ENCODE data around the gene SLC7A8. TPM values are rescaled to one million over a fixed set of nuclear protein-coding genes. Genes with fewer than 3 reads are reported as not detected.
A peak's percentile ranks its signal among the peaks of the same experiment; 100 is the strongest.

SLC7A8 gene
- total and polyA plus RNA-seq, 3 donors from 2014 or later = 73.5 to 94.2 (median 78.2) TPM

GRCh38 chr14:23153851-23154796, 29.3 kb downstream of the SLC7A8 start:
- peak overlapping the region; percentile 6 to 51 for H3K4me3 ChIP-seq
- H3K36me3 ChIP-seq (ENCODE audit: low read depth, missing control alignments) = no peaks in the 10 kb centered on the region
- TF ChIP-seq CTCF (IDR thresholded peaks at IDR 0.05) = no peak
- TF ChIP-seq POLR2A (IDR thresholded peaks at IDR 0.05) = no peak
- peaks cover 46% of the 10 kb centered on the region for H3K4me1 ChIP-seq
- peak overlapping the region; percentile 82 to 88 for H3K27ac ChIP-seq
- H3K9me3 ChIP-seq = no peaks in the 10 kb centered on the region
- H3K27me3 ChIP-seq = no peaks in the 10 kb centered on the region
- DNase-seq = peak; percentile 98
- WGBS, 2 donors = 7 to 11% methylated on average over 19 to 28 of the region's 28 CpGs
- intact Hi-C loops (cut with DNase I; ENCODE audit: low total_unique reads) = no loop called here

- peaks cover 60% of the 10 kb centered on the region for H3K4me1 ChIP-seq
- no peak overlapping the region for H3K4me3 ChIP-seq
- no peak for DNase-seq
- H3K27ac ChIP-seq = peak overlapping the region; percentile 27 to 82
- WGBS, 2 donors = 70 to 89% methylated on average over 2 of the region's 2 CpGs
- no peak for TF ChIP-seq POLR2A (IDR thresholded peaks at IDR 0.05)
- TF ChIP-seq CTCF (IDR thresholded peaks at IDR 0.05) = no peak
- no peaks in the 10 kb centered on the region for H3K9me3 ChIP-seq
- no peaks in the 10 kb centered on the region for H3K27me3 ChIP-seq
- intact Hi-C loops (cut with DNase I; ENCODE audit: low total_unique reads) = no loop called here
- H3K36me3 ChIP-seq (ENCODE audit: low read depth, missing control alignments) = no peaks in the 10 kb centered on the region
These were observed 32.1 kb downstream of the SLC7A8 start for GRCh38 chr14:23151342-23151741.

- intact Hi-C loops (cut with DNase I; ENCODE audit: low total_unique reads) = no loop called here
- no peak overlapping the region for H3K4me3 ChIP-seq
- peaks cover 56% of the 10 kb centered on the region for H3K4me1 ChIP-seq
- no peaks in the 10 kb centered on the region for H3K9me3 ChIP-seq
- H3K36me3 ChIP-seq (ENCODE audit: low read depth, missing control alignments) = no peaks in the 10 kb centered on the region
- H3K27me3 ChIP-seq = no peaks in the 10 kb centered on the region
- TF ChIP-seq POLR2A (IDR thresholded peaks at IDR 0.05) = no peak
- TF ChIP-seq CTCF (IDR thresholded peaks at IDR 0.05) = no peak
- no peak for DNase-seq
- H3K27ac ChIP-seq = no peak overlapping the region
These were observed 33.7 kb downstream of the SLC7A8 start for GRCh38 chr14:23149745-23150144.

GRCh38 chr14:23148591-23149249, 34.7 kb downstream of the SLC7A8 start:
- WGBS, 2 donors = 84 to 86% methylated on average over 5 of the region's 5 CpGs
- TF ChIP-seq POLR2A (IDR thresholded peaks at IDR 0.05) = no peak
- no peak for TF ChIP-seq CTCF (IDR thresholded peaks at IDR 0.05)
- Histone ChIP-seq H3K27ac (peak overlapping the region in 1 of 2 donors; percentile 29), H3K4me1 (peaks cover 49% of the 10 kb centered on the region), H3K27me3 (no peaks in the 10 kb centered on the region), H3K36me3 (ENCODE audit: low read depth, missing control alignments) (no peaks in the 10 kb centered on the region), H3K9me3 (no peaks in the 10 kb centered on the region), H3K4me3 (no peak overlapping the region)
- DNase-seq = no peak
- intact Hi-C loops (cut with DNase I; ENCODE audit: low total_unique reads) = no loop called here

Measured in testis (tissue), 3 donors.